HepG2 (cell line): ENCODE measurements around the gene CKLF. TPM values are rescaled to one million over a fixed set of nuclear protein-coding genes. Genes with fewer than 3 reads are reported as not detected.

Experiments
- AKAP8 ChIP-seq: sonication (generic); formaldehyde crosslinking; IDR thresholded peaks from 2 replicates; pipeline ENCODE4 v1.5.1; 2020; ENCODE audit warnings: mild to moderate bottlenecking, missing genetic modification reagents
- ARNTL ChIP-seq: sonication (generic); formaldehyde crosslinking; IDR thresholded peaks from 2 replicates; pipeline ENCODE4 v1.4.0; 2020; ENCODE audit warnings: mild to moderate bottlenecking, missing genetic modification reagents
- ASH2L ChIP-seq: fragments of 300-600, 200-600 bp; sonication (generic); IDR thresholded peaks from 2 replicates; pipeline ENCODE4 v1.7.0; 2017; ENCODE audit warnings: low read depth, mild to moderate bottlenecking, moderate library complexity, mixed read lengths, low read length; ENCODE audit not compliant: insufficient read length
- CHCHD3 ChIP-seq: sonication (generic); formaldehyde crosslinking; IDR thresholded peaks from 2 replicates; pipeline ENCODE4 v1.8.0; 2022; ENCODE audit warnings: mild to moderate bottlenecking, missing genetic modification reagents, moderate library complexity
- EP300 ChIP-seq, 3 experiments: sonication (generic) in 1 of 3; formaldehyde crosslinking in 1 of 3; IDR thresholded peaks; 2 replicates each; pipeline versions ENCODE4 v1.5.1 to v1.6.1; 2011 to 2020; ENCODE audit warnings: low read depth in 2 of 3, low read length in 2 of 3, borderline replicate concordance in 1 of 3, improper control_type of control experiment in 1 of 3, mild to moderate bottlenecking in 1 of 3, missing genetic modification reagents in 1 of 3, moderate library complexity in 1 of 3
- FOXC1 ChIP-seq: sonication (generic); formaldehyde crosslinking; IDR thresholded peaks from 2 replicates; pipeline ENCODE4 v1.8.0; 2022; ENCODE audit warnings: mild to moderate bottlenecking, missing genetic modification reagents, borderline replicate concordance
- IKZF4 ChIP-seq: sonication (generic); formaldehyde crosslinking; IDR thresholded peaks from 2 replicates; pipeline ENCODE4 v1.5.1; 2020; ENCODE audit warnings: borderline replicate concordance, mild to moderate bottlenecking, low read depth, missing genetic modification reagents; ENCODE audit errors: not compliant biosample characterization
- IRX3 ChIP-seq: sonication (generic); formaldehyde crosslinking; IDR thresholded peaks from 2 replicates; pipeline ENCODE4 v1.8.1; 2023; ENCODE audit warnings: mild to moderate bottlenecking, low read depth, missing genetic modification reagents, borderline replicate concordance
- KAT2B ChIP-seq: fragments of 150-350 bp; IDR thresholded peaks from 2 replicates; pipeline ENCODE4 v1.6.1; 2014; ENCODE audit warnings: low read depth, low read length, borderline replicate concordance
- KDM1A ChIP-seq: IDR thresholded peaks from 2 replicates; pipeline ENCODE4 v1.6.1; 2016; ENCODE audit warnings: missing compliant biosample characterization
- KLF6 ChIP-seq: IDR thresholded peaks from 2 replicates; pipeline ENCODE4 v1.8.0; 2016; ENCODE audit warnings: missing biosample characterization, missing genetic modification reagents
- MAZ ChIP-seq, 2 experiments: sonication (generic) in 1 of 2; formaldehyde crosslinking in 1 of 2; IDR thresholded peaks; 2 replicates each; pipeline versions ENCODE4 v1.5.0 to v1.6.1; 2012 to 2020; ENCODE audit warnings: low read depth in 2 of 2, mild to moderate bottlenecking in 2 of 2, borderline replicate concordance in 1 of 2, improper control_type of control experiment in 1 of 2, low read length in 1 of 2, missing genetic modification reagents in 1 of 2, moderate library complexity in 1 of 2
- NAIF1 ChIP-seq: sonication (generic); formaldehyde crosslinking; IDR thresholded peaks from 2 replicates; pipeline ENCODE4 v1.5.0; 2020; ENCODE audit warnings: mild to moderate bottlenecking, missing genetic modification reagents, borderline replicate concordance
- NFYB ChIP-seq: sonication (generic); formaldehyde crosslinking; IDR thresholded peaks from 2 replicates; pipeline ENCODE4 v1.4.0; 2020; ENCODE audit warnings: missing genetic modification reagents
- RXRB ChIP-seq: IDR thresholded peaks from 2 replicates; pipeline ENCODE4 v1.6.1; 2016; ENCODE audit warnings: borderline replicate concordance, missing genetic modification reagents, missing compliant biosample characterization
- SMAD3 ChIP-seq: sonication (generic); formaldehyde crosslinking; IDR thresholded peaks from 2 replicates; pipeline ENCODE4 v1.4.0; 2020; ENCODE audit warnings: missing genetic modification reagents
- TBL1XR1 ChIP-seq: fragments of 150-350 bp; IDR thresholded peaks from 2 replicates; pipeline ENCODE4 v1.6.1; 2014; ENCODE audit warnings: borderline replicate concordance, low read length; ENCODE audit not compliant: partially characterized antibody
- XRCC5 ChIP-seq: fragments of 200-400 bp; formaldehyde crosslinking; optimal IDR thresholded peaks from 2 replicates; pipeline ENCODE3; 2017; ENCODE audit warnings: mild to moderate bottlenecking, low read length
- ZNF143 ChIP-seq: sonication (generic); formaldehyde crosslinking; IDR thresholded peaks from 2 replicates; pipeline ENCODE4 v1.4.0; 2020; ENCODE audit warnings: missing genetic modification reagents
- ZNF484 ChIP-seq: sonication (generic); formaldehyde crosslinking; IDR thresholded peaks from 2 replicates; pipeline ENCODE4 v1.5.1; 2020; ENCODE audit warnings: mild to moderate bottlenecking, low read depth, missing genetic modification reagents, borderline replicate concordance
- ZNF816 ChIP-seq: sonication (generic); formaldehyde crosslinking; IDR thresholded peaks from 2 replicates; pipeline ENCODE4 v1.8.0; 2022; ENCODE audit warnings: missing genetic modification reagents, mild to moderate bottlenecking, borderline replicate concordance
- ZNF841 ChIP-seq: sonication (generic); formaldehyde crosslinking; IDR thresholded peaks from 2 replicates; pipeline ENCODE4 v1.8.1; 2023; ENCODE audit warnings: missing genetic modification reagents, borderline replicate concordance
- ZZZ3 ChIP-seq: sonication (generic); formaldehyde crosslinking; IDR thresholded peaks from 2 replicates; pipeline ENCODE4 v1.4.0; 2020; ENCODE audit warnings: missing genetic modification reagents, mild to moderate bottlenecking, borderline replicate concordance
- polyA plus RNA-seq, 8 experiments: library from polyadenylated mRNA; depleted of rRNA in 3 of 8; stranded (reverse) in 7 of 8; unstranded in 1 of 8; fragments of >200 nt; fragmentation: Illumina TruSeq in 4 of 8; extraction: Trizol in 4 of 8; gene quantifications; 2 replicates each; pipeline versions ENCODE4 v1.2.1 to v1.2.3, GENCODE V29; 2011 to 2016; ENCODE audit warnings: low read depth in 4 of 8, missing spikeins in 1 of 8, mixed read lengths in 1 of 8; ENCODE audit not compliant: insufficient read depth in 1 of 8
- total RNA-seq, 5 experiments: library from RNA; depleted of rRNA; stranded (reverse); fragments of >200 nt; fragmentation: Illumina TruSeq; extraction: Trizol; gene quantifications; 2 replicates each; pipeline ENCODE4 v1.2.3, GENCODE V29; 2016; ENCODE audit warnings: low read depth in 1 of 5
- TF ChIP-seq, protein P1 (sequence below): sonication (generic); formaldehyde crosslinking; IDR thresholded peaks from 2 replicates; pipeline ENCODE4 v1.5.0; 2020; ENCODE audit warnings: missing genetic modification reagents, mild to moderate bottlenecking, borderline replicate concordance
- TF ChIP-seq, protein P2 (sequence below): IDR thresholded peaks from 2 replicates; pipeline ENCODE4 v1.6.1; 2016; ENCODE audit warnings: missing compliant biosample characterization, missing genetic modification reagents, borderline replicate concordance
- TF ChIP-seq, protein P3 (sequence below): sonication (generic); formaldehyde crosslinking; IDR thresholded peaks from 2 replicates; pipeline ENCODE4 v1.8.1; 2023; ENCODE audit warnings: mild to moderate bottlenecking, missing genetic modification reagents, borderline replicate concordance

Gene CKLF
- total and polyA plus RNA-seq, 2 of the 13 experiments (the other 11 are each of a cell fraction or from before 2014, with no cell fraction given) = 120 to 167 TPM

DNA sequence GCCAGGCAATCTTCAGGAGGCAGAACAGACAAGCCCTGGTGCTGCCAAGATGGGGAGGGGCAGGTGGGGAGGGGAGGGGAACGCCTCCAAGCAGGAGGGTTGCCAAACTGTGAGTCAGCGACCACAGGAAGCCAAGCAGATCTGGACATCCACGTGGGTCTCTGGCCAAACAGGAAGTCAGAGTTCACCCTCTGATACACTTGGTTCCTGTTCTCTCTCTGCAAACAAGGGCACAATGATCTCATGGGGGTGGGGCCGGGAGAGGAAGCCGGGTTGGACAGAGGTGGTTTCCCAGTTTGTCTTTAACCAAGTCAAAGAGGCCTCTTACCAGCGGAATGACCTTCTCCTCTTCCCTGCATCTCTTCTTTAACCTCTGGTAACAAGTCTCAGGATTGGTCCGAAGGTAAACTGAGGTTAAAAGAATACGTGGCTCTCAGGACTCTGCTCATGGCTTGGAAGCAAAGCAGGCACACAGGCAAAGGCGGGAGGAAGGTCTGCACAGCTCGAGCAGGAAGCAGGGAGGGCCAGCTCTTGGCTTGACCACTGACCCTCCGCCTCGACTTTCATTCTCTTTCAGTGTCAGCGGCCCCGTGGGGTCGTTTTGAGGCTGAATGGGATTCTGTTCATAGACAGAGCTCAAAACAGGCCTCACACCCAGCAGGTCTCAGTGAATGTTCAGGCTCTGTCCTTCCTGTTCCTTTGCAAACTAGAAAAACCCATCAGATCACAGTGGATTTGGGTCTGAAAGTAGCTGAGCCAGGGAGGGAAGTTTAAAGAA is 35.4 kb upstream of the CKLF start (continued):
- no peak for TF ChIP-seq TBL1XR1
- TF ChIP-seq SMAD3 (CRISPR knock-in tag) = 0 out of 2 replicates have a peak, but pooled peaks have one; percentile 42
- peak; percentile 46; the same call in 1 of the 2 replicates for TF ChIP-seq KDM1A
- no peak for TF ChIP-seq NAIF1 (CRISPR knock-in tag)
- peak; percentile 74 for TF ChIP-seq ASH2L
- peak; percentile 93 for TF ChIP-seq ARNTL
- TF ChIP-seq NFYB (CRISPR knock-in tag) = peak; percentile 62
- TF ChIP-seq, protein P1, sequence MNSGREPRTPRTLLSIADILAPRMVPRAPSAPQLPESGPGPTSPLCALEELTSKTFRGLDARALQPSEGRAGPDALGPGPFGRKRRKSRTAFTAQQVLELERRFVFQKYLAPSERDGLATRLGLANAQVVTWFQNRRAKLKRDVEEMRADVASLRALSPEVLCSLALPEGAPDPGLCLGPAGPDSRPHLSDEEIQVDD (CRISPR knock-in tag) = no peak
- peak; percentile 52; the same call in 1 of the 2 replicates for TF ChIP-seq ZNF143 (CRISPR knock-in tag)
- peak; percentile 58; the same call in 1 of the 2 replicates for TF ChIP-seq FOXC1 (CRISPR knock-in tag)
- TF ChIP-seq ZNF841 (CRISPR knock-in tag) = no peak
- peak; percentile 98 for TF ChIP-seq ZNF816 (CRISPR knock-in tag)
- TF ChIP-seq AKAP8 (CRISPR knock-in tag) = peak; percentile 75; the same call in 1 of the 2 replicates
- TF ChIP-seq ZZZ3 (CRISPR knock-in tag) = no peak; the same call in 1 of the 2 replicates
- TF ChIP-seq KLF6 (CRISPR knock-in tag) = peak; percentile 92
- peak; percentile 96 for TF ChIP-seq RXRB (CRISPR knock-in tag)
- no peak for TF ChIP-seq IRX3 (CRISPR knock-in tag)
- no peak for TF ChIP-seq XRCC5
- TF ChIP-seq, protein P2, sequence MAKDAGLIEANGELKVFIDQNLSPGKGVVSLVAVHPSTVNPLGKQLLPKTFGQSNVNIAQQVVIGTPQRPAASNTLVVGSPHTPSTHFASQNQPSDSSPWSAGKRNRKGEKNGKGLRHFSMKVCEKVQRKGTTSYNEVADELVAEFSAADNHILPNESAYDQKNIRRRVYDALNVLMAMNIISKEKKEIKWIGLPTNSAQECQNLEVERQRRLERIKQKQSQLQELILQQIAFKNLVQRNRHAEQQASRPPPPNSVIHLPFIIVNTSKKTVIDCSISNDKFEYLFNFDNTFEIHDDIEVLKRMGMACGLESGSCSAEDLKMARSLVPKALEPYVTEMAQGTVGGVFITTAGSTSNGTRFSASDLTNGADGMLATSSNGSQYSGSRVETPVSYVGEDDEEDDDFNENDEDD (CRISPR knock-in tag) = peak; percentile 81
- TF ChIP-seq KAT2B = no peak
- peak; percentile 65 to 94; a peak in 3 of 4 replicates for TF ChIP-seq EP300 (IDR thresholded peaks at IDR 0.05; ENCODE audit: low read depth in 2 of 2, low read length in 2 of 2)
- peak; percentile 89 for TF ChIP-seq EP300 (CRISPR knock-in tag; IDR thresholded peaks at IDR 0.05; ENCODE audit: borderline replicate concordance)
- no peak for TF ChIP-seq ZNF484 (CRISPR knock-in tag)
- TF ChIP-seq CHCHD3 = 0 out of 2 replicates have a peak, but pooled peaks have one; percentile 53
- TF ChIP-seq, protein P3, sequence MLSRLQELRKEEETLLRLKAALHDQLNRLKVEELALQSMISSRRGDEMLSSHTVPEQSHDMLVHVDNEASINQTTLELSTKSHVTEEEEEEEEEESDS = no peak
- peak; percentile 13 for TF ChIP-seq IKZF4 (CRISPR knock-in tag)
- peak; percentile 95 for TF ChIP-seq MAZ (IDR thresholded peaks at IDR 0.05; ENCODE audit: borderline replicate concordance, low read depth, low read length)
- TF ChIP-seq MAZ (CRISPR knock-in tag; IDR thresholded peaks at IDR 0.05; ENCODE audit: low read depth) = peak; percentile 91
